LNCaP clone FGC (cell line): ENCODE results near the gene GALNT9.

Experiments used
- DNase-seq: peaks from one replicate; pipeline ENCODE4 v3.0.0-alpha.2; 2011; ENCODE audit warnings: low read depth
- H3K4me3 ChIP-seq: 2 replicates; pipeline ENCODE4 v1.5.1; 2011; ENCODE audit warnings: mild to moderate bottlenecking, low read depth, low read length, control low read depth
- CTCF ChIP-seq: IDR thresholded peaks from 2 replicates; pipeline ENCODE4 v1.5.1; 2012; ENCODE audit warnings: mild to moderate bottlenecking; ENCODE audit not compliant: control insufficient read depth, insufficient read depth; ENCODE audit errors: extremely low read depth

The GALNT9 gene

GRCh38 chr12:132287391-132288238 is 41.8 kb downstream of the GALNT9 start:
- no peak overlapping the region for H3K4me3 ChIP-seq

GRCh38 chr12:132286912-132287311 is 42.5 kb downstream of the GALNT9 start:
- H3K4me3 ChIP-seq = no peak overlapping the region
- DNase-seq = no peak
- no peak for TF ChIP-seq CTCF

More at GRCh38 chr12:132287391-132288238, 41.8 kb downstream of the GALNT9 start:
- no peak for TF ChIP-seq CTCF
- no peak for DNase-seq

GRCh38 chr12:132285991-132286681 is 43.3 kb downstream of the GALNT9 start:
- H3K4me3 ChIP-seq = no peak overlapping the region
- TF ChIP-seq CTCF = no peak
- no peak for DNase-seq

GRCh38 chr12:132284827-132285741 is 44.3 kb downstream of the GALNT9 start:
- no peak for TF ChIP-seq CTCF
- no peak for DNase-seq
- no peak overlapping the region for H3K4me3 ChIP-seq

- TF ChIP-seq CTCF = peak; percentile 58
- DNase-seq = no peak
- no peak overlapping the region for H3K4me3 ChIP-seq
Observed at GRCh38 chr12:132284071-132284826, 45.1 kb downstream of the GALNT9 start.
